T-helper 1 cell treated with Interleukin-12 subunit alpha and Interleukin-12 subunit beta and Interleukin-4 antibody, amounts not matched to agents 30 μg/mL and 1 μg/mL, for 36 hours (primary cell): Measurements from ENCODE around the gene SEMG2.

Experiments used
- H3K27ac Mint-ChIP-seq: one replicate; pipeline ENCODE4 v1.8.0; 2021; ENCODE audit warnings: mild to moderate bottlenecking, mixed read lengths
- H3K27me3 Mint-ChIP-seq: one replicate; pipeline ENCODE4 v1.8.0; 2021; ENCODE audit warnings: low read depth, mixed read lengths
- H3K36me3 Mint-ChIP-seq: one replicate; pipeline ENCODE4 v1.8.0; 2021; ENCODE audit warnings: low read depth, mixed read lengths
- H3K4me1 Mint-ChIP-seq: one replicate; pipeline ENCODE4 v1.8.0; 2021; ENCODE audit warnings: low read depth, mixed read lengths
- H3K4me3 Mint-ChIP-seq: one replicate; pipeline ENCODE4 v1.8.0; 2021; ENCODE audit warnings: mild to moderate bottlenecking, moderate library complexity, mixed read lengths
- H3K9me3 Mint-ChIP-seq: one replicate; pipeline ENCODE4 v1.8.0; 2021; ENCODE audit warnings: mixed read lengths

SEMG2 gene

GRCh38 chr20:45253261-45253660 lies 32.1 kb downstream of the SEMG2 start:
- H3K9me3 Mint-ChIP-seq: no peaks in the 10 kb centered on the region
- no peak overlapping the region for H3K4me3 Mint-ChIP-seq
- H3K27me3 Mint-ChIP-seq: peaks cover 26% of the 10 kb centered on the region
- no peaks in the 10 kb centered on the region for H3K36me3 Mint-ChIP-seq
- no peak overlapping the region for H3K27ac Mint-ChIP-seq
- peaks cover 12% of the 10 kb centered on the region for H3K4me1 Mint-ChIP-seq

GRCh38 chr20:45254383-45255262 lies 33.5 kb downstream of the SEMG2 start, which contains the start of gene SLPI:
Gene SLPI (minus strand): TSS chr20:45254564. CDS start chr20:45254543, 21 bp downstream.
- Mint-ChIP-seq H3K4me1 (peaks cover 12% of the 10 kb centered on the region), H3K4me3 (no peak within 1 kb of the TSS), H3K27ac (no peak within 1 kb of the TSS), H3K9me3 (no peaks in the 10 kb centered on the region), H3K27me3 (peaks cover 19% of the 10 kb centered on the region), H3K36me3 (no peaks in the 10 kb centered on the region)

DNA sequence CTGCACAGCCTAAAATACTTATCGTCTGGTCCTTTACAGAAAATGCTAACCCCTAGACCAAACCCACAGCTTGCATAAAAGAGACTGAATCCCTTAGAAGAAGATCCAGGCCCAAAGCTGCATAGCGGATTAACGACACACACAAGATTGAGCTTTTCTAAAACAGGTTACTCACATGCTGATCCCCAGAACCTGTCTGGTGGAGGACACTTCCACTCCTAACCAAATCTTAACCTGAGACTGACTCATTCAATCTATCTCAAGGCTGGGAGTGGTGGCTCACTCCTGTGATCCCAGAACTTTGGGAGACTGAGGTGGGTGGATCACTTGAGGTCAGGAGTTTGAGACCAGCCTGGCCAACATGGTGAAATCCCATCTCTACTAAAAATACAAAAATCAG lies 36.0 kb downstream of the SEMG2 start:
- peaks cover 9% of the 10 kb centered on the region for H3K4me1 Mint-ChIP-seq
- H3K9me3 Mint-ChIP-seq: no peaks in the 10 kb centered on the region
- no peak overlapping the region for H3K4me3 Mint-ChIP-seq

DNA sequence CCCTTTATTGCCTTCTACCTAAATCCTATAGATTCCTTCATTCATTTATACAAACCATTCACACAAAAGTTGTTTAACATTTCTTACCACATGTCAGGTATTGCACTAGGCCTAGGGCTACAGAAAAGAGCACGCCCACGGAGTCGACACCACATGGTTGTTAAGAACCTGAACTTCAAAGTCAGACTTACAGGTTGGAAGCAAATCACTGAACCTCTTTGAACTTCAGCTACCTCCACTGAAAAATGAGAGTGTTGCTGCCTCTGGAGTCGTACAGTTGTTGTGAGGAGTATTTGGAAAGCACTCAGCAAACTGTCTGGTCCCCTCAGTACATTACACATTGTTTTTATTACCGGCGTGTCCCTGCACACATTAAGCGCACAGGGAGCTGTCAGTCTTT lies 36.5 kb downstream of the SEMG2 start:
- H3K27me3 Mint-ChIP-seq: peaks cover 18% of the 10 kb centered on the region
- no peaks in the 10 kb centered on the region for H3K9me3 Mint-ChIP-seq
- H3K36me3 Mint-ChIP-seq: no peaks in the 10 kb centered on the region
- no peak overlapping the region for H3K27ac Mint-ChIP-seq
- peaks cover 8% of the 10 kb centered on the region for H3K4me1 Mint-ChIP-seq
- no peak overlapping the region for H3K4me3 Mint-ChIP-seq

More for the DNA sequence above, 36.0 kb downstream of the SEMG2 start:
- peaks cover 12% of the 10 kb centered on the region for H3K27me3 Mint-ChIP-seq
- H3K36me3 Mint-ChIP-seq: no peaks in the 10 kb centered on the region
- H3K27ac Mint-ChIP-seq: no peak overlapping the region

DNA sequence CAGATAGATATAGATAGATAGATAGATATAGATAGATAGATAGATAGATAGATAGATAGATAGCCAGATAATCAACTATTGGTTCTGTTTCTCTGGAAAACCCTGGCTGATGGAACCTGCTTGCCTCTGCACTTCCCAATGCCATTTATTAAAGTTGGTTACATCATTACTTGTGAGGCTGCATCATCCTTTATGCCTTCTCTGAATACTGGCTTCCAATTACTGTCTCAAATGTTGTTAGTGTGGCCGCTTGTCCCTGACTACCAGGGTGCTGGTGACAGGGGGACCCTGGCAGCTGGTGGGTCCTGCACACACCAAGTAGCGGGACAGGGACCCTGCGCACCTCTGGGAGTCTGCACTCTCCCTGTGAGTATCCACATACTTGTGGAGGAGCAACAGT lies 37.1 kb downstream of the SEMG2 start:
- Mint-ChIP-seq H3K36me3 (no peaks in the 10 kb centered on the region), H3K4me1 (peaks cover 8% of the 10 kb centered on the region), H3K27me3 (peaks cover 22% of the 10 kb centered on the region), H3K27ac (no peak overlapping the region), H3K4me3 (no peak overlapping the region), H3K9me3 (no peaks in the 10 kb centered on the region)

DNA sequence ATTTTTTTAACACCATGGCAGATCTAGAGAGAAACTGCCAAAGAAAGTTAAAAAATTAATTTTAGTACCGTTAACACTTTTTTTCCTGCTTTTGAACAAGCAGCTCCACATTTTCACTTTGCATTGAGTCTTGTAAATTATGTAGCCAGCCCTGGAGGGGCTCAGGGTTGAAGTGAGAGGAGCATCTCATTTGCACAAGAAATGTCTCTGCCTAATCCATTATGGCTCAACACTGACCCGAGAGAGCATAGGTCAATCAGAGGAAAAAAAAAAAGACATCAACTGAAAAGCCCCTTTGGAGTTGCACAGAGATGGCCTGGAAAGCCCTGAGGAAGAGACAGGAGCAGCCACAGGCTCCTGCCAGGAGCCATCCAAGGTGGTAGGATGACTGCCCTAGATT lies 37.5 kb downstream of the SEMG2 start:
- Mint-ChIP-seq H3K27me3 (peaks cover 22% of the 10 kb centered on the region), H3K9me3 (no peaks in the 10 kb centered on the region), H3K27ac (no peak overlapping the region), H3K4me1 (peaks cover 8% of the 10 kb centered on the region), H3K36me3 (no peaks in the 10 kb centered on the region), H3K4me3 (no peak overlapping the region)

- H3K27me3 Mint-ChIP-seq: peaks cover 45% of the 10 kb centered on the region
- H3K4me1 Mint-ChIP-seq: peaks cover 1% of the 10 kb centered on the region
- no peak overlapping the region for H3K27ac Mint-ChIP-seq
- no peaks in the 10 kb centered on the region for H3K9me3 Mint-ChIP-seq
- H3K4me3 Mint-ChIP-seq: no peak overlapping the region
- no peaks in the 10 kb centered on the region for H3K36me3 Mint-ChIP-seq
These were observed 42.5 kb downstream of the SEMG2 start for GRCh38 chr20:45263556-45264266.

DNA sequence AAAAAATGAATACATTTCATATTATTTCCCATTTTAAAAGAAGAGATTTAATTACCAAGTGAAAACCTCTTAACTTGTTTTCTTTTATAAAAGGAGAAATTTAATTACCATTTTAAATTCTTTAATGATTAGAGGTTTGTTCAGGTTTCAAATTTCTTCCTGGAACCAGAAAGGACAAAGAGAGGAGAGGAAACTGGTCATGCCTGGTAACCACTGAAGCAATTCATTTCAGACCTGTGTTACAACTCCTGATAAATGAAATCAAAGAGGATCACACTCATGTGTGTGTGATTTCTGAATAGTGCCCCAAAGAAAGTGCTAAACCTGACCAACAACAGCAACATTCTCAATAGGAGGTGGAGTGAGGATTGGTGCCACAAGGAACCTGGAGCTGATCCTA lies 45.8 kb downstream of the SEMG2 start:
- H3K4me1 Mint-ChIP-seq: peaks cover 1% of the 10 kb centered on the region
- no peaks in the 10 kb centered on the region for H3K9me3 Mint-ChIP-seq
- H3K4me3 Mint-ChIP-seq: no peak overlapping the region
- no peaks in the 10 kb centered on the region for H3K36me3 Mint-ChIP-seq
- H3K27ac Mint-ChIP-seq: no peak overlapping the region
- H3K27me3 Mint-ChIP-seq: peaks cover 54% of the 10 kb centered on the region

- H3K4me3 Mint-ChIP-seq: no peak overlapping the region
- no peaks in the 10 kb centered on the region for H3K36me3 Mint-ChIP-seq
- H3K4me1 Mint-ChIP-seq: peaks cover 1% of the 10 kb centered on the region
- no peaks in the 10 kb centered on the region for H3K9me3 Mint-ChIP-seq
- H3K27me3 Mint-ChIP-seq: peaks cover 57% of the 10 kb centered on the region
- no peak overlapping the region for H3K27ac Mint-ChIP-seq
These were observed 47.4 kb downstream of the SEMG2 start for GRCh38 chr20:45268531-45268930.

DNA sequence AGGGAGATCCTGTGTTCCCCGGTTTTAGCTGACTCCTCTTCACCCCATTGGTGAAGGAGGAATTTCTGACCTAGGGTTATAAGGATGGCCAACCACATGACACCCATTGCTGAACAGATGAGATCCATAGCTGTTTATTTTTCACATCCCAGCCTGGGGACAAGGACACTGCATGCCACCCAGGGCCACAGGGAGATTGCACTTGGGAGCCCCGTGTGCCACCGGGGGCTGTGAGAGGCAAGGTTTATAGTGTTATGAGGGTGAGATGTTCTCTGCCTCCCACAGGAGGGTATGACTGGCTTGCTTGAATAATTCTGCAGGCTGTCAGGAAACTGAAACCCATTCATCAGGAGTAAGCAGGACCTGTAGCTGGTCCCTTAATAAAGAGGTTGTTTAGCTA lies 47.9 kb downstream of the SEMG2 start:
- no peaks in the 10 kb centered on the region for H3K36me3 Mint-ChIP-seq
- peaks cover 1% of the 10 kb centered on the region for H3K4me1 Mint-ChIP-seq
- H3K9me3 Mint-ChIP-seq: no peaks in the 10 kb centered on the region
- H3K4me3 Mint-ChIP-seq: no peak overlapping the region
- peaks cover 60% of the 10 kb centered on the region for H3K27me3 Mint-ChIP-seq
- H3K27ac Mint-ChIP-seq: no peak overlapping the region

DNA sequence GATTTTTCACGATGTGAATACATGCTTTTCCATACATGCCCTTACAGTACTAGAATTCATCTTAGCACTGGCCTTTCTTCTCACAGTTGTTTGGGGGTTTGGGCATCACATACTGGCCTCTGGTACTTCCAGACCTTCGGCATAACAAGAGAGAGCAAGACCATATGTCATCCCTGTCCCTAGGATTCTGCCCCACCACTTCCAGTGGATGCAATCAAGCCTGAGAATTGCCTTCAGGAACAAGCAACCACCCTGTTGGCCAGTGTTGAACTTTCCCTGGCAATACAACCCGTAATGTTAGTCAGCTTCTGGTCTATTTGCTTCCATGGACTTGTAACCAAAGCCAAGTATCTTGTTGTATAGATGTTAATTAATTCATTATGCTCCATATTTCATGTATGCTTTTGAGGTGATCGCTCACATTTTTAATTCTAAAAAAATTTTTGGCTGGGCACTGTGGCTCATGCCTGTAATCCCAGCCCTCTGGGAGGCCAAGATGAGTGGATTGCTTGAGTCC lies 48.6 kb downstream of the SEMG2 start:
- no peaks in the 10 kb centered on the region for H3K9me3 Mint-ChIP-seq
- H3K4me1 Mint-ChIP-seq: peaks cover 1% of the 10 kb centered on the region
- H3K36me3 Mint-ChIP-seq: no peaks in the 10 kb centered on the region
- peaks cover 66% of the 10 kb centered on the region for H3K27me3 Mint-ChIP-seq
- H3K27ac Mint-ChIP-seq: no peak overlapping the region
- no peak overlapping the region for H3K4me3 Mint-ChIP-seq
